ENCODE data around the gene GPD2.

GRCh38 chr2:156401861-156402260 lies 34.3 kb upstream of the GPD2 start:
- no peak for TF ChIP-seq CTCF (IDR thresholded peaks at IDR 0.05)
- TF ChIP-seq POLR2A (IDR thresholded peaks at IDR 0.05): no peak
